ENCODE results near the gene PHF20. TPM values are rescaled to one million over a fixed set of nuclear protein-coding genes. Genes with fewer than 3 reads are reported as not detected.
"Not testable (repeated sequence)": the region's sequence is repeated elsewhere in the genome, so short reads cannot be mapped to it uniquely, and the experiment has no call there.

PHF20 gene
- polyA plus RNA-seq, 5 donors, result 31.2 to 52.6 (median 41.9) TPM

DNA sequence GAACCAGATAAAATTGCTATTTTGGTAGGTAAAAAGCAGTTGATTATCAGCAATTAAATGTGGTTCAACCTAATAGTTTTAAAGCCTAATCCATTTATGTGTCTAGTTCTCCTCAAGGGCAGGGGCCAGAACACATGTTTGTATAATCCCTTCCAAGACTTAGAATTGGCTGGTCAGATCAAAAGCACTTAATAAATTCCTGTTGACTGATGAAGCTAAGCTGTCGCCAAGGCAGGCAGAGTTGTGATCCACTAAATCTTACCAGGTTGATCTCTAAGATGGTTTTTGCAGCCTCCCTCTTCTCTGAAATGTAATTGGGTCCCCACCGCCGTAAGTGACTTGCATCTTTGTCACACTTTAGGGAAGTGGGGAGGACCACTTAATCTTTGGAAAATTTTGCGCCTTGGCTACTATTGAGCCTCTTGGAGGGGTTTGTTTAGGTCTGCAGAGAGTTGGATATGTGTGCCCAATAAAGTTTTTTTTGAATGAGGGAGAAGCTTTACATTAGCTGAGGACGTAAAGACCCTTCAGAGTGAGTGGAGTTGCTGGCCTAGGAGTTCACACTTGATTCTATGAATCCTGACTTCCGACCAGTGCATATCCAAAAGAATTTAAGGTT, 65.9 kb downstream of the PHF20 start:
- DNase-seq, result peak; percentile 37 to 46

DNA sequence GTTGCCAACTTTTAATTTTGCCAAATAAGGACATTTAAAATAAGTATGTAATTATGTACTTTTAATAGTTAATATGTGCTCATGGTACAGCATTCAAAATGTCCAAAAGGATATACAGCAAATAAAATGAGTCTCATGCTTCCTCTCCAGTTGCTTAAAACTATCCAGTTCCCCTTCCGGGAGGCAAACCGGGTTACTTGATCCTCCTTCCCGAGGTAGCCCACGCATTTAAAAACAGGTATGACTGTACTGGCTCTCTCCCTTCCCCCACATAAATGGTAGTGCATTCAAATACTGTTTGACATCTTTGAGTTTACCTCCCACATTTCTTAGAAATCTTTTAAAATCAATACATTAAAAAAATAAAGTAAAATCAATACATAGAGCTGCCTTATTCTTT, 66.4 kb downstream of the PHF20 start:
- no peak for DNase-seq

DNA sequence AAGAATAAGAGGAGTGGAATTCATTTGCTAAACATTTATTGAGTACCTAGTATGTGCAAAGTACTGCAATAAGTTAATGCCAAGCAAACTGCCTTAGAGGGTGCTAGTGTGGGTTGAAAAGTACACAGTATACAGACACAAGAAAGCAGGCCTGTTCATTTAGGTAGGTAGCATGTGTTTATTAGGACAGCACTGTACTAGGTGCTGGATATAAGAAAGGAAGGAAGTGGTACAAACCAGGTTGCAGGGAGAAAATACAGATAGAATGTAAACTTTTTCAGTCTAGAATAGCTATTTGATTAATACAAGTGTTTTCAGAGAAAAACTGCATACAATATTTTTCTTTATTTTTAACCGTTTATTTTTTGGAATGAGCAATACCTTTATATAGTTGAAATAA, 68.1 kb downstream of the PHF20 start:
- DNase-seq, result no peak

DNA sequence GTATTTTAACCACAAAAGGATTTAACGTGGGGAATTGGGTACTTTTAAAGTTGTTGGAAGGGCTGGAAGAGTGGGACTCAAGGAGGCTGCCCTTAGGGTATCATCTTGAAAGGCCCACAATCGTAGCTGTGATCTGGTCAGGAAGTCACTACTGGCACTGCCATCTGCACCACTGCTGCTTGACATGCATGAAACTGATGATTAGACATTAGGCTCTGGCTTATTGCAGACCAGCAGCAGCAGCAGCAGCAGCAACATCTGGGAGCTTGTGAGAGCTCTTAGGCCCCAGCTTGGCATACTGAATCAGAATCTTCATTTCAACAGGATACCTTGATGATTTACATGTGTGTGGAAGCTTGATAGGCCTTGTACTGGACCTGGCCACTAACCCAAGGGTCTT, 68.6 kb downstream of the PHF20 start:
- DNase-seq, result no peak

DNA sequence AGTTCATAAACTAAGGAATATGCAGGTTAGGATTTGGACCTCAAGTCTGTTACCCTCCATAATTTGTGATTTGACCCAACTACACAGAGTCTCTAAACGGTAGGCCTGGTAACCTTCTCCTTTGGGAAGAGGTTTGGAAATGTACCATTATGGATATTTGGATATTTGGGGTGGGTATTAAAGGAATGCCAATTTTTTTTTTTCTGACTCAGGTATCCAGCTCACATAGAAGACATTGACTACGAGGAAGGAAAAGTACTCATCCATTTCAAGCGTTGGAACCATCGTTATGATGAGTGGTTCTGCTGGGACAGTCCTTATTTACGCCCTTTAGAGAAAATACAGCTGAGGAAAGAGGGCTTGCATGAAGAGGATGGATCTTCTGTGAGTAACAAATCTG, 70.5 kb downstream of the PHF20 start:
- no peak for DNase-seq

DNA sequence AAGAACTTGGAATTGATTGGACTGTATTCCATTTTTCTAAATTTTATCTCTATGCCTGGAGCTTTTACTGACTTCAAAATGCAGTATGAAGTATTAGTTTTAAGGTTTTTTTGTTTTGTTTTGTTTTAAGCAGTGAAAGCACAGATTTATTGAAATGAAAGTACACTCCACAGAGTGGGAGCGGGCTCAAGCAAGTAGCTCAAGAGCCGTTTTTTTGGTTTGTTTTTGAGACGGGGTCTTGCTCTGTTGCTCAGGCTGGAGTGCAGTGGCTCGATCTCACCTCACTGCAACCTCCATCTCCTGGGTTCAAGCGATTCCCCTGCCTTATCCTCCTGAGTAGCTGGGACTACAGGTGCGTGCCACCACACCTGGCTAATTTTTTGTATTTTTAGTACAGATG, 72.1 kb downstream of the PHF20 start:
- DNase-seq, result not testable (repeated sequence)

DNA sequence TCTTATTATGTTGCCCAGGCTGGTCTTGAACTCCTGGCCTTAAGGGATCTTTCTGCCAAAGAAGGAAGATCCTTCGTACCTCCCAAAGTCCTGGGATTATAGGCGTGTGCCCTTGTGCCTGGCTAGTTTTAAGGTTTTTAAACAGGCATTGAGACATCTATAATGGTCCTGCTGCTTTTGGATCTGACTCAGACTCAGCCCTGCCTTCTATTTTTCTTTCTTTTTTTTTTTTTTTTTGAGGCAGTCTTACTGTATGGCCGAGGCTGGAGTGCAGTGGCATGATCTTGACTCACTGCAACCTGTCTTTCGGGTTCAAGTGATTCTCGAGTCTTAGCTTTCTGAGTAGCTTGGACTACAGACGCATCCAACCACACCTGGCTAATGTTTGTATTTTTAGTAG, 73.7 kb downstream of the PHF20 start:
- DNase-seq, result no peak

DNA sequence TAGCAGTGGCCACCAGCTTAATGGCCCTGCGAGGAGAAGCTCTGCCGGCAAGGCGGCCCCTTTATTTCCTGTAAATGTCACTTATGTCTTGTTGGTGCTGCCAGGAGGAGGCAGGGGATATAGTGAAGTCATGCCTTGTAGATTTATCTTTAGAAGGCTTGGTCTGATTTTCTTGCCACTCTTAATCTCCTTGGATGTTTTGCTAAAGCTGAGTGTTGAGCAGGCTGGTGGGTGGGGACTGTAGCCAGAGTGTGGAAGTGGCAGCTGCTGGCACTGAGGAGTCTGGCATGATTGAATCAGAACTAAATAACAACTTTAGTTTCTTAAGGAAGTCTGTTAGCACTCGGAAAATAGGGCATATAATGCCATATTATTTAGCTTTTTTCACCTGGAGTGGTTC, 77.9 kb downstream of the PHF20 start:
- DNase-seq, result no peak

DNA sequence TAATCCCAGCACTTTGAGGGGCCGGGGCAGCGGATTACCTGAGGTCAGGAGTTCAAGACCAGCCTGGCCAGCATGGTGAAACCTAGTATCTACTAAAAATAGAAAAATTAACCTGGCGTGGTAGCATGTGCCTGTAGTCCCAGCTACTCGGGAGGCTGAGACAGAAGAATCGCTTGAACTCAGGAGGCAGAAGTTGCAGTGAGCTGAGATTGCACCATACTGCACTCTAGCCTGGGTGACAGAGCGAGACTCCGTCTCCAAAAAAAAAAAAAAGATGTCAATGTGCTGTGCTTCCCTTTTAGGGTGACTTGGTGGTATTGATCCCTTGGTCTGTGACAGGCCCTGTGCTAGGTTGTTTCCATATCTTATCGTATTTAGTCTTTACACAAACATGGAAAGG, 79.8 kb downstream of the PHF20 start:
- not testable (repeated sequence) for DNase-seq

DNA sequence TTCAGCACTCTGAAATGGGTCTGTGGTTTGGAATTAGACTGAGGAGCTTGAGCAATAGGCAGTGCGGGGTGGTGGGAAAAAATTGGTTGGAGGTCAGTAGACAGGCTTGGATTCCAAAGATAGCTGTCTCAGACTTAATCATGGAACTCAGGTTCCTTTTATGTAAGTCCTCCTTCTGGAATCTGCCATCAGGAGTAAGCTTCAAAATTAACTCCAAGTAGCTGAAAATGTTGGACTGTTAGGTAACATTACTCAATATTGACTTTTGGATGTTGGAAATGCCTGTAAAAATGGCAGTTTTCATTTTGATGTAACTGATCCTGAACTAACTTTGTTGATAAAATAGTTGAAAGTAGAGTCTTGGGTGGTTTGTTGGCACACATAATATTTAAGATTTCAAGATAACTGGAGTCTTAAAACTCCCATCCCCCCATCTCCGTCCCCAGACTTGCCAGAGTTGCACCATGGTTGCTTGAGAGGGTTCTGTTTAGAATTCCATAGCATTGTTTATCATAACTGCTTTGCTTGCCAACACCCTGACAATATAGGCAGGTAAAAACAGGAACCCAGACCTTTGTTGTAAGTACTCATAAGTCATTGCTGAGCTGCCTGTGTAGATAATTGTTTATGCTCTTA, 83.0 kb downstream of the PHF20 start:
- no peak for DNase-seq

DNA sequence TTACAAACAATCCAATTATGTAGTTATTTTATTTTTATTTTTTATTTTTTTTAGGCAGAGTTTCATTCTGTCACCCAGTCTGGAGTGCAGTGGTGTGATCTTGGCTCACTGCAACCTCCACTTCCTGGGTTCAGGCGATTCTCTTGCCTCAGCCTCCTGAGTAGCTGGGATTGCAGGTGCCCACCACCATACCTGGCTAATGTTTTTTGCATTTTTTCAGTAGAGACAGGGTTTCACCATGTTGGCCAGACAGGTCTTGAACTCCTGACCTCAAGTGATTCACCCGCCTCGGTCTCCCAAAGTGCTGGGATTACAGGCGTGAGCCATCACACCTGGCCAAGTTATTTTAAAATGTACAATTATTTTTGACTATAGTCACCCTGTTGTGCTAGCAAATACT, 83.8 kb downstream of the PHF20 start:
- not testable (repeated sequence) for DNase-seq

DNA sequence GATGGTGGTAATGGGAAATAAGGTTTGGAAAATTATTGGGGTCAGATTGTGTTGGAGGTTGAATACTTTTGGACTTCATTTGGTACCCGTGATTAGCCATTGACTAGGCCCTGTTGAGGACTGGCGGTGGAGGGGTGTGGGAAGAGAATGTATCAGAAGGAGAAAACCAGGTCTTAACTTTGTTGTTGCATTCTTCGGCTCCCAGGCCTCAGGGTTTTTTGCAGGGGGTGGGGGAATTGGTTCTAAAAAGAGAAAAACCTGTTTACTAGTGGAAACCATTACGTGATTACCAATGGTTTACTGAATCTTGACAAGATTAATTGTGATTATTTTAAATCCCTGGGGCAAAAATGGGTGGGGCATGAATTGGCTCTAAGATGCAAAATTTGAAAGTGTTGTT, 85.1 kb downstream of the PHF20 start:
- no peak for DNase-seq

DNA sequence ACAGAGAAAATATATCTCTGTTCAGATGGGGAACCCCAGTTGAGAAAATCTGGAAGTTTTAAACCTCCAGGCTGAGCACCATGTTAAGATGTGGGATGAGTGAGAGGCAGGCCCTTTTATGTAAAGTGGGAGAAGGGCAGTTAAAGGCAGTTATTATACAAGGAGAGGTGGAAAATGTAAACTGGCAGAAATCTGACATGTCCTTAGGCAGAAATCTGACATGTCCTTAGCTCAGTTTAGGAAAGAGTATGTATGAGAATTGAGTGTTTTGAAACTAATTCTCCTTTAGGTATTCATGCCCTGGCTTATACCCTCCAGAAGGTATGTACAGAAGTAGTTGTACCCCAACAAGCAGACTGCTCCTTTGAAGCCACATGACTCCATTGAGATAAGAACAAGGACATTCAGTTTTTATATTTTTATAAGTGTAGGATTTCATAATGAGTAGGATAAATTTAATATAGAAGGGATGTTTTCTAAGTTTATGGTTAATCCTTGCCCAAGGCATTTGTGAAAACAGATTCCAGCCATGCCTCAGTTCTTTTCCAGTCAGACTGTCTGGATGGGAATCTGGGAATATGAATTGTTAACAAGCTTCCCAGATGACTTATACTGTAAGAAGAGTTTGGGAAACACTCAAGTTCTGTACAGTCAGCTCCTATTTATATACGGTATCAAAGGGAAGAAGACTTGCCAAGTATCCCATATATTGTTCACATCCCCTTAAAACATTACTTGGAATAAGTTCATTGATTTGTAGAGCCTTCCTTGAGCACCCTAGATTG, 94.8 kb downstream of the PHF20 start:
- DNase-seq, result no peak

DNA sequence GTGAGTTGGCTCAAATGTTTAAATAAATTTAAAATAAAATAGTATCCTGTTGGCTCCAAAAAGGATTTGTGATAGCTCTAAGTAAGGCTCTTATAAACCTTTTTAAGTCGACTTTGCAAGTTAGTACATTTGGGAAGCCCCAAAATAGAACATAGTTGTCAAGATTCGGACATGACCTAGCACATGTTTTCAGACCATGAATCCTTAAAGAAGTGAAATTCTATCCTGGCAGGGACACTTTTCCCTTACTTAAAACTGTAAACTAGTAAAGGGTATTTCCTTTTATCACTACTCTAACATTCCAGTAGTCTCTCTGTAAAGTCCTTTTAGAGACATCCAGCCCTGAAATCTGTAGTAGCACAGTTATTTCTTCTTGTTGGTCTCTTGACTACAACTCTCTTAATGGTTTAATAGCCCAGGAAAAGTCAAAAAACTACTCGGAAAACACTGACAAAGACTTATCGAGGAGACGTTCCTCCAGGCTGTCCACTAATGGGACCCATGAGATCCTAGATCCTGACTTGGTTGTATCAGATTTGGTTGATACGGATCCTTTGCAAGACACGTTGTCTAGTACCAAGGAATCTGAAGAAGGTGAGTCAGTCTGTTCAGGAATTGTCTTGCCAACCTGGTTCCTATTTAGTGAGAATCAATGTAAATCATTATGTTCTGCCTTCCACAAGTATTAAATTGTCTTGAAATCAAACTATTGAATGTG, 98.9 kb downstream of the PHF20 start:
- no peak for DNase-seq

DNA sequence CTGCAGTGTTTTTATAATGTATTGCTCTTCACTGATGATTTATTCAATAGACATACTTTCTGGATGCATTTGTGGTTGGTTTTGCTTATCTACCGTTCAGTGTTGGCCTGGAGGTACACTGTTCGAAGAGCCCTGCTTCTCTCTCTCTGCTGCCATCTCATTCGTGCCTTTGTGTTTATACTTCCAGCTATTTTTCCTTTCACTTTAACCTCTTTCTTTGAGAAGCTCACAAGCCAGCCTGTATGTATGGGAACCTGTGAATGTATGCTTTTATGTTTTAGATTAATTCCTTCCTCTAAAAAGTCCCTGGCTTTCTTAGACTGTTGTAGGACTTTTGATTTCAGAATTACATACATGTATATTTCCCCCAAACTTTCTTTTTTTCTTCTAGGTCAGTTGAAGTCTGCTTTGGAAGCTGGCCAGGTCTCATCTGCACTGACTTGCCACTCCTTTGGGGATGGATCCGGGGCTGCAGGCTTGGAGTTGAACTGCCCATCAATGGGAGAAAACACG, 99.5 kb downstream of the PHF20 start:
- DNase-seq, result peak in 1 of 2 donors; percentile 15

DNA sequence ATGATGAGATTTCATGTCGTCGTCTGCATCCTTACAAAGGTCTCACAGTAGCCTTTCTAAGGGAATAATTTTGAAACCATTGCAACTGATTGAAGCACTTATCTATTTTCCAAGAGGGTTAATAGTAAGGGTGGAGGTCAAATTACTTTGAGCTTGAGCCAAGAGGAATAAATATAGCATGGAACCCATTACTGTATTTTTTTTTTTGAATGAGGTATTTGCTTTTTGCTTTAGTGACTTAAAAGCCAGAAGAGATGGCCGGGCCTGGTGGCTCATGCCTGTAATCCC, 104.2 kb downstream of the PHF20 start:
- no peak for DNase-seq

DNA sequence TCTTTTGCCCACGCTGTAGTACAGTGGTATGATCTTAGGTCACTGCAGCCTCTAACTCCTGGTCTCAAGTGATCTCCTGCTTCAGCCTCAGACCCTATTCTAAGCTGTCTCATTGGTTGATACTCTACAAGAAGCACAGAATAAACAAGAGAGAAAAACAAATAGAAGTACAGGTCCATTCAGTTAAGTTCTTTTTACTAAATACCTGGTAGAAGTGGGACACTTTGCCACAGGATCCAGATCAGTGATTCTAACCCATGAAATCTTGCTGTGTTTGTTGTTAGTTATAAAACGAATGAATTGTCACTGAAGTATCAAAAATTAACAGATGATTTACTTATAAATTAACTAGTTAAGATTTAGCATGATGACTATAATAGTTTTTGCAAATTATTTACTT, 105.8 kb downstream of the PHF20 start:
- no peak for DNase-seq

DNA sequence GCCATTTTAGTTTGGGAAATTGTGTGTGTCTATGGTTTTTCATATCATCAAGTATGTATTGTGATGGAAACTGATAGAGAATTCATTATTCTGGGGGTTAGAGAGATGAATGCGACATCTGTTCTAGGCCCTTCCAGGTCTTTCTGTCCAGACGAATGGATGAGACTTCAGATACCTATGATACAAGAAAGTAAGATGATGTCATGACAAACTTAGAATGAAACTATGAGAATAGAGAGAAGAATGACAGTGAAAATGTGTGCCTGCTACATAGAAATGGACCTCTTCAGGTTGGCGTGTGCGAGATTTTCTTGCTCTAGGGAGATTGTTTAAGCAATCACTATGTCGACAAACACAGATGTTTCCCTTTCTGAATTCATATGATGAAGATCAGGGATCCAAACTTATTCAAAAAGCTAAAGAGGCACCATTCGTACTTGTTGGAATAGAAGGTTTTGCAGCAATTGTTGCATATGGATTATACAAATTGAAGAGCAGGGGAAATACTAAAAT, 106.4 kb downstream of the PHF20 start:
- DNase-seq, result no peak

DNA sequence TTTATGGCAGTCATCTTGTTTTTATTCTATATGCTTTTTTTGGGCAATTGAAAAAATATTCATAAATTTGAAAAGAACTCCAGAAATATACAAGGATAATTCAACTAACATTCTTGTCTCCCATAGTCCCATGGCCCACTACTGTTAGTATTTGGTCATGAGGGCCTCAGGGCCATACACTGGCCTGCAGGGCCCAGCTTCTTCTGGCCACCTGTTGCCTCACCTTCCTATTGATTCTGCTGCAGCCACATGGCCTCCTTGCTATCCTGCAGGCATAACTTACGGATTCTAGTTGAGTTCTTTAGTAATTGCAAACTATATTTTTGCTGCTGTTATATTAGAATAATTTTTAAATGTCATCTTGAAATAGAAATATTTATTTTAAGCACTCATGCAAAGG, 109.9 kb downstream of the PHF20 start:
- no peak for DNase-seq

DNA sequence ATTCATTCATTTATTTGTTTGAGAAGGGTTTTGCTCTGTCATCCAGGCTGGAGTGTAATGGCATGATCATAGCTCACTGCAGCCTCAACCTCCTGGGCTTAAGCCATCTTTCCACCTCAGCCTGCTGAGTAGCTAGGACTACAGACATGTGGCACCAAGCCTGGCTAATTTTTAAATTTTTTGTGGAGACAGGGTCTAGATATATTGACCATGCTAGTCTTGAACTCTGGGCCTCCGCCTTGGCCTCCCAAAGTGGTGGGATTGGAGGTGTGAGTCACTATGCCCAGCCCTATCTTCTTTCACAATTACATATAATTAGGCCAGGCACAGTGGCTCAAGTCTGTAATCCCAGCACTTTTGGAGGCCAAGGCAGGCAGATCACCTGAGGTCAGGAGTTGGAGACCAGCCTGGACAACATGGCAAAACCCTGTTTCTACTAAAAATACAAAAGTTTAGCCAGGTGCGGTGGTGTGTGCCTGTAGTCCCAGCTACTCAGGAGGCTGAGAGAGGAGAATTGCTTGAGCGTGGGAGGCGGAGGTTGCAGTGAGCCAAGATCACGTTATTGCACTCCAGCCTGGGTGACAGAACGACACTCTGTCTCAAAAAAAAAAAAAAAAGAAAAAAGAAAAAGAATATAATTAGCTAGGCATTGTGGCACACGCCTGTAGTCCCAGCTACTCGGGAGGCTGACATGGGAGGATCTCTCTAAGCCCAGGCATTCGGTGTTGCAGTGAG, 110.8 kb downstream of the PHF20 start:
- DNase-seq, result not testable (repeated sequence)

DNA sequence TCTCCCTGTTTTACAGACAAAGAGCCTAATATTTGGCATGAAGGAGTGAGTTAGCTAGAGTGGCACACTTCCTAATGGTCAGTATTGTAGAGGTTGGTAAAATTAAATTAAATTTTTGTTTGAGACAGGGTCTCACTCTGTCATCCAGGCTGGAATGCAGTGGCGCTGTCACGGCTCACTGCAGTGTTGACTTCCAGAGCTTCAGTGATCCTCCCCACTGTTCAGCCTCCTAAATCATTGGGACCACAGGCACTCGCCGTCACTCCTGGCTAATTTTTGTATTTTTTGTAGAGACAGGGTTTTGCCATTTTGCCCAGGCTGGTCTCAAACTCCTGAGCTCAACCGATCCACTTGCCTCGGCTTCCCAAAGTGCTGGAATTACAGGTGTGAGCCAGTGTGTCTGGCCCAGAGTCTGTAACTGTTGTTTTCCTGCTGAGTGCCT, 111.5 kb downstream of the PHF20 start:
- DNase-seq, result no peak

Data from right lung (tissue), 5 donors.